PC-3 (cell line): ENCODE results near the gene ODC1. TPM values are rescaled to one million over a fixed set of nuclear protein-coding genes. Genes with fewer than 3 reads are reported as not detected.

Source experiments
- ATAC-seq: fragments of 200-7000 bp; cut with Tn5 transposase; 2 replicates; pipeline ENCODE4 v1.9.1; 2020; ENCODE audit warnings: mild to moderate bottlenecking, moderate library complexity
- BruUV-seq: library from RNA; stranded (reverse); fragments of 400-500 nt; replicated peaks from 2 replicates; lab custom pipeline; 2021; lab: Mats Ljungman, UMichigan
- CTCF ChIA-PET: fragments of 300-600 bp; sonication (Branson Sonifier 250); formaldehyde crosslinking; loops from one replicate; lab custom pipeline; 2022; ENCODE audit warnings: antibody characterized with exemption; lab: Charles Lee
- POLR2A ChIA-PET: fragments of 300-600 bp; sonication (Branson Sonifier 250); formaldehyde crosslinking; loops from one replicate; lab custom pipeline; 2022; ENCODE audit warnings: antibody characterized with exemption; ENCODE audit not compliant: unreplicated experiment; lab: Charles Lee
- DNase-seq: peaks from one replicate; pipeline ENCODE4 v3.0.0-alpha.2; 2015
- H2AFZ ChIP-seq: fragments of 300-600 bp; sonication (generic); 2 replicates; pipeline ENCODE4 v1.6.0; 2016; ENCODE audit warnings: antibody characterized with exemption, low read length
- H3F3A ChIP-seq: fragments of 300-600 bp; sonication (generic); one replicate; pipeline ENCODE4 v1.6.0; 2017; ENCODE audit warnings: antibody characterized with exemption, low read length, control low read depth, mild to moderate bottlenecking; ENCODE audit not compliant: unreplicated experiment
- H3K27ac ChIP-seq: fragments of 300-600 bp; sonication (generic); 2 replicates; pipeline ENCODE4 v1.5.1; 2016; ENCODE audit warnings: mild to moderate bottlenecking, low read length
- H3K27me3 ChIP-seq: fragments of 300-600 bp; sonication (generic); 2 replicates; pipeline ENCODE4 v1.6.1; 2016; ENCODE audit warnings: low read length, mixed read lengths
- H3K36me3 ChIP-seq: fragments of 300-600 bp; sonication (generic); 2 replicates; pipeline ENCODE4 v1.6.1; 2016; ENCODE audit warnings: low read depth, mixed run types, low read length, mixed read lengths
- H3K4me1 ChIP-seq: fragments of 300-600 bp; sonication (generic); 2 replicates; pipeline ENCODE4 v1.5.1; 2016; ENCODE audit warnings: low read length; ENCODE audit not compliant: insufficient read depth
- H3K4me2 ChIP-seq: fragments of 300-600 bp; sonication (generic); 2 replicates; pipeline ENCODE4 v1.6.0; 2016; ENCODE audit warnings: low read length
- H3K4me3 ChIP-seq: fragments of 300-600 bp; sonication (generic); 2 replicates; pipeline ENCODE4 v1.5.1; 2016; ENCODE audit warnings: mild to moderate bottlenecking, low read length, mixed read lengths
- H3K79me2 ChIP-seq: fragments of 300-600 bp; sonication (generic); 2 replicates; pipeline ENCODE4 v1.6.1; 2017; ENCODE audit warnings: low read length, mixed read lengths
- H3K9ac ChIP-seq: fragments of 300-600 bp; sonication (generic); 2 replicates; pipeline ENCODE4 v1.6.0; 2016; ENCODE audit warnings: mild to moderate bottlenecking, low read length
- H3K9me2 ChIP-seq: fragments of 300-600 bp; sonication (generic); replicated peaks from 2 replicates; pipeline ENCODE4 v1.6.1; 2016; ENCODE audit warnings: mixed run types, low read length, mixed read lengths
- H3K9me3 ChIP-seq: fragments of 300-600 bp; sonication (generic); 2 replicates; pipeline ENCODE4 v1.6.1; 2016; ENCODE audit warnings: low read length, mixed read lengths
- H4K20me1 ChIP-seq: fragments of 300-600 bp; sonication (generic); 2 replicates; pipeline ENCODE4 v1.6.1; 2016; ENCODE audit warnings: low read length, mixed read lengths
- EZH2 ChIP-seq: fragments of 300-600 bp; sonication (generic); IDR thresholded peaks from one replicate; pipeline ENCODE4 v1.6.1; 2017; ENCODE audit warnings: antibody characterized with exemption, mild to moderate bottlenecking, low read length; ENCODE audit not compliant: unreplicated experiment
- EZH2phosphoT487 ChIP-seq: fragments of 300-600 bp; sonication (generic); IDR thresholded peaks from 2 replicates; pipeline ENCODE4 v1.6.1; 2018; ENCODE audit warnings: mild to moderate bottlenecking, antibody characterized with exemption, low read length, borderline replicate concordance
- intact Hi-C: fragments of 100-400 bp; cut with micrococcal nuclease; formaldehyde crosslinking; loops from 2 replicates; pipeline ENCODE4 v1.9.0; 2023
- total RNA-seq: library from RNA; depleted of rRNA; stranded (reverse); fragments of >200 nt; gene quantifications from 2 replicates; pipeline ENCODE4 v1.2.3, GENCODE V29; 2014
- TF ChIP-seq, protein P1 (sequence below): fragments of 300-600 bp; sonication (generic); conservative IDR thresholded peaks from 2 replicates; pipeline ENCODE4 v1.5.1; 2017; ENCODE audit warnings: antibody characterized with exemption, low read depth, mild to moderate bottlenecking, low read length

ODC1 gene
- total RNA-seq, 1 experiment from 2014 or later, result 712 TPM

- Histone ChIP-seq H3K27me3 (no peaks in the 10 kb centered on the region), H3K4me1 (peaks cover 29% of the 10 kb centered on the region), H3K4me2 (peak overlapping the region; percentile 13), H3K9me3 (no peaks in the 10 kb centered on the region), H3K79me2 (peaks cover 60% of the 10 kb centered on the region), H3K9ac (no peak overlapping the region), H3K36me3 (peaks cover 25% of the 10 kb centered on the region), H3K27ac (peak overlapping the region; percentile 58), H4K20me1 (no peaks in the 10 kb centered on the region), H2AFZ (no peak overlapping the region), H3F3A (no peaks in the 10 kb centered on the region), H3K9me2 (no peaks in the 10 kb centered on the region), H3K4me3 (no peak overlapping the region)
- BruUV-seq, result no TSS peak
- intact Hi-C loops, result no loop called here
- ChIA-PET CTCF (no interaction called here), POLR2A (no interaction called here)
- DNase-seq (no peak), ATAC-seq (no peak)
- no peak for TF ChIP-seq EZH2phosphoT487
- TF ChIP-seq, protein P1, sequence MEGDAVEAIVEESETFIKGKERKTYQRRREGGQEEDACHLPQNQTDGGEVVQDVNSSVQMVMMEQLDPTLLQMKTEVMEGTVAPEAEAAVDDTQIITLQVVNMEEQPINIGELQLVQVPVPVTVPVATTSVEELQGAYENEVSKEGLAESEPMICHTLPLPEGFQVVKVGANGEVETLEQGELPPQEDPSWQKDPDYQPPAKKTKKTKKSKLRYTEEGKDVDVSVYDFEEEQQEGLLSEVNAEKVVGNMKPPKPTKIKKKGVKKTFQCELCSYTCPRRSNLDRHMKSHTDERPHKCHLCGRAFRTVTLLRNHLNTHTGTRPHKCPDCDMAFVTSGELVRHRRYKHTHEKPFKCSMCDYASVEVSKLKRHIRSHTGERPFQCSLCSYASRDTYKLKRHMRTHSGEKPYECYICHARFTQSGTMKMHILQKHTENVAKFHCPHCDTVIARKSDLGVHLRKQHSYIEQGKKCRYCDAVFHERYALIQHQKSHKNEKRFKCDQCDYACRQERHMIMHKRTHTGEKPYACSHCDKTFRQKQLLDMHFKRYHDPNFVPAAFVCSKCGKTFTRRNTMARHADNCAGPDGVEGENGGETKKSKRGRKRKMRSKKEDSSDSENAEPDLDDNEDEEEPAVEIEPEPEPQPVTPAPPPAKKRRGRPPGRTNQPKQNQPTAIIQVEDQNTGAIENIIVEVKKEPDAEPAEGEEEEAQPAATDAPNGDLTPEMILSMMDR, result no peak
These were observed 33.5 kb downstream of the ODC1 start for GRCh38 chr2:10414591-10414990.

- CTCF ChIA-PET, result no interaction called here
- no peak for TF ChIP-seq EZH2phosphoT487
- TF ChIP-seq, protein P1, result no peak
- TF ChIP-seq EZH2, result no peak
- no peak overlapping the region for H2AFZ ChIP-seq
- H3K27me3 ChIP-seq, result no peaks in the 10 kb centered on the region
- H3K4me2 ChIP-seq, result peak overlapping the region; percentile 13
- no peaks in the 10 kb centered on the region for H3F3A ChIP-seq
- H3K9ac ChIP-seq, result no peak overlapping the region
- DNase-seq (peak; percentile 89), ATAC-seq (peak; percentile 74)
- H3K4me1 ChIP-seq, result peaks cover 34% of the 10 kb centered on the region
- no TSS peak for BruUV-seq
- peak overlapping the region; percentile 58 for H3K27ac ChIP-seq
- intact Hi-C loops, result no loop called here
- peaks cover 64% of the 10 kb centered on the region for H3K79me2 ChIP-seq
- no peaks in the 10 kb centered on the region for H3K9me2 ChIP-seq
- no peaks in the 10 kb centered on the region for H4K20me1 ChIP-seq
- POLR2A ChIA-PET, result no interaction called here
- H3K9me3 ChIP-seq, result no peaks in the 10 kb centered on the region
- peaks cover 25% of the 10 kb centered on the region for H3K36me3 ChIP-seq
- H3K4me3 ChIP-seq, result no peak overlapping the region
These were observed 34.1 kb downstream of the ODC1 start for GRCh38 chr2:10413991-10414451.

DNA sequence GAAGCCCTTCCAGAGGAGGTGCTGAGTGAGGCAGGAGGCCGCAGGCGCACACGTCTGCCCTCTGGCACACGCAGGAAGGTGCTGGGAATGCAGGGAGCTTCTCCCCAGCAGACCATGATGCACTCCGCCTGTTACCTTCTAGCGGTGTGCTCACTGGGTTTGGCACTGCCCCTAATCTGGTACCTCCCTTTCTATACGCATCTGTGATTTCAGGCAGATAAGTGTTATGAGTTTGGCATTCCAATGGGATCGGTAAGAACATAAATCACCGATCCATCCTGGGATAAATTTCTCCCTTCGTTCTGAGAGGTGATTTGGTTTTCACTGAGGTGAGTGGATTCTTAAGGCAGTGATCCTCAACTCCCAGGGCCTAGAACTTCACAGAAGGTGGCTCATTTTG lies 34.6 kb downstream of the ODC1 start:
- Histone ChIP-seq H3K27ac (peak overlapping the region; percentile 58), H3K4me3 (no peak overlapping the region), H3K4me2 (peak overlapping the region; percentile 13), H3K9me3 (no peaks in the 10 kb centered on the region), H3K9ac (no peak overlapping the region), H3K9me2 (no peaks in the 10 kb centered on the region), H2AFZ (no peak overlapping the region), H3F3A (peaks cover 3% of the 10 kb centered on the region), H4K20me1 (no peaks in the 10 kb centered on the region), H3K27me3 (no peaks in the 10 kb centered on the region), H3K36me3 (peaks cover 25% of the 10 kb centered on the region), H3K79me2 (peaks cover 67% of the 10 kb centered on the region), H3K4me1 (peaks cover 40% of the 10 kb centered on the region)
- DNase-seq (peak; percentile 53), ATAC-seq (peak; percentile 4; the same call in 1 of the 2 replicates)
- ChIA-PET POLR2A (no interaction called here), CTCF (no interaction called here)
- TF ChIP-seq, protein P1, result no peak
- TF ChIP-seq EZH2 (no peak), EZH2phosphoT487 (no peak)
- intact Hi-C loops, result no loop called here
- BruUV-seq, result no TSS peak
